Amniotic epithelial cell (primary cell): ENCODE results near the gene UGT1A6.
"Not testable (repeated sequence)": the region's sequence is repeated elsewhere in the genome, so short reads cannot be mapped to it uniquely, and the experiment has no call there.

Experiments
- DNase-seq: peaks from one replicate; pipeline ENCODE4 v3.0.0-alpha.2; 2010; ENCODE audit warnings: low read depth

UGT1A6 gene

GRCh38 chr2:233686928-233687327 lies 5.8 kb upstream of the UGT1A6 start:
- no peak for DNase-seq

- no peak for DNase-seq
These were observed 4.3 kb upstream of the UGT1A6 start for GRCh38 chr2:233688341-233688740.

GRCh38 chr2:233689031-233689430 lies 3.7 kb upstream of the UGT1A6 start:
- no peak for DNase-seq

GRCh38 chr2:233689501-233689900 lies 3.2 kb upstream of the UGT1A6 start:
- DNase-seq, result no peak

- no peak for DNase-seq
These were observed 2.2 kb upstream of the UGT1A6 start for GRCh38 chr2:233690444-233690843.

GRCh38 chr2:233691443-233692433 lies 952 bp upstream of the UGT1A6 start:
- no peak for DNase-seq

- DNase-seq, result no peak
These were observed 1.3 kb downstream of the UGT1A6 start for GRCh38 chr2:233693963-233694362.

- DNase-seq, result no peak
These were observed 6.0 kb downstream of the UGT1A6 start for GRCh38 chr2:233698740-233699139.

- peak; percentile 52 for DNase-seq
These were observed 6.8 kb downstream of the UGT1A6 start for GRCh38 chr2:233699424-233700027.

- DNase-seq, result peak; percentile 90
These were observed 7.4 kb downstream of the UGT1A6 start for GRCh38 chr2:233700028-233700635.

- DNase-seq, result not testable (repeated sequence)
These were observed 8.2 kb downstream of the UGT1A6 start for GRCh38 chr2:233700842-233701241.

- DNase-seq, result no peak
These were observed 9.5 kb downstream of the UGT1A6 start for GRCh38 chr2:233702238-233702637.

GRCh38 chr2:233705911-233706506 lies 13.3 kb downstream of the UGT1A6 start:
- DNase-seq, result peak; percentile 14

GRCh38 chr2:233706720-233707119 lies 14.0 kb downstream of the UGT1A6 start:
- peak; percentile 55 for DNase-seq

GRCh38 chr2:233707940-233708644 lies 15.4 kb downstream of the UGT1A6 start:
- peak; percentile 36 for DNase-seq

- no peak for DNase-seq
These were observed 16.3 kb downstream of the UGT1A6 start for GRCh38 chr2:233708942-233709341.

GRCh38 chr2:233711312-233712008 lies 18.8 kb downstream of the UGT1A6 start:
- DNase-seq, result peak; percentile 59

- no peak for DNase-seq
These were observed 20.0 kb downstream of the UGT1A6 start, which contains the start of gene UGT1A5 for GRCh38 chr2:233712611-233713261. Gene UGT1A5 (plus strand): TSS chr2:233712907. CDS start chr2:233712992, 85 bp downstream.

GRCh38 chr2:233713262-233713615 lies 20.5 kb downstream of the UGT1A6 start:
- no peak for DNase-seq

- no peak for DNase-seq
These were observed 21.4 kb downstream of the UGT1A6 start for GRCh38 chr2:233714121-233714520.

GRCh38 chr2:233718552-233718951 lies 25.9 kb downstream of the UGT1A6 start, which contains the start of gene UGT1A4:
Gene UGT1A4 (plus strand): TSS chr2:233718736. CDS start chr2:233718821, 85 bp downstream.
- DNase-seq, result no peak
